HCT116 (cell line): ENCODE results near the gene KRTAP17-1.

Experiments used
- CEBPB ChIP-seq: IDR thresholded peaks from 2 replicates; pipeline ENCODE4 v1.6.1; 2012; ENCODE audit warnings: low read depth
- EZH2 ChIP-seq: fragments of 200-600 bp; sonication (generic); IDR thresholded peaks from 2 replicates; pipeline ENCODE4 v1.6.1; 2017; ENCODE audit warnings: antibody characterized with exemption, mixed run types
- EZH2phosphoT487 ChIP-seq: fragments of 200-600 bp; IDR thresholded peaks from 2 replicates; pipeline ENCODE4 v1.6.1; 2018; ENCODE audit warnings: antibody characterized with exemption, borderline replicate concordance
- POLR2A ChIP-seq: IDR thresholded peaks from 2 replicates; pipeline ENCODE4 v1.7.0; 2011; ENCODE audit warnings: borderline replicate concordance; ENCODE audit not compliant: insufficient read depth, insufficient read length; ENCODE audit errors: extremely low read depth
- POLR2AphosphoS5 ChIP-seq: IDR thresholded peaks from 2 replicates; pipeline ENCODE4 v1.6.1; 2011; ENCODE audit warnings: mild to moderate bottlenecking, low read depth, low read length, moderate library complexity
- SP1 ChIP-seq: IDR thresholded peaks from 2 replicates; pipeline ENCODE4 v1.6.1; 2012; ENCODE audit warnings: low read depth
- YY1 ChIP-seq: IDR thresholded peaks from 2 replicates; pipeline ENCODE4 v1.6.1; 2011; ENCODE audit warnings: low read length, low read depth, moderate library complexity, mild to moderate bottlenecking; ENCODE audit not compliant: insufficient replicate concordance; ENCODE audit errors: extremely low read depth
- TF ChIP-seq, protein P1 (sequence below), 3 experiments: fragments of 200-600 bp in 1 of 3; sonication (generic) in 1 of 3; IDR thresholded peaks in 2 of 3; conservative IDR thresholded peaks in 1 of 3; 2 replicates each; pipeline ENCODE4 v1.5.1; 2012 to 2017; ENCODE audit warnings: low read depth in 2 of 3, low read length in 2 of 3, antibody characterized with exemption in 1 of 3, borderline replicate concordance in 1 of 3, control low read depth in 1 of 3, mild to moderate bottlenecking in 1 of 3, mixed read lengths in 1 of 3, mixed run types in 1 of 3, moderate library complexity in 1 of 3; ENCODE audit not compliant: insufficient read depth in 1 of 3
- TF ChIP-seq, protein P2 (sequence below): IDR thresholded peaks from 2 replicates; pipeline ENCODE4 v1.6.1; 2012; ENCODE audit warnings: low read depth
- TF ChIP-seq, protein P3 (sequence below): IDR thresholded peaks from 2 replicates; pipeline ENCODE4 v1.6.1; 2012

GRCh38 chr17:41331606-41332005 lies 16.1 kb upstream of the KRTAP17-1 start:
- TF ChIP-seq POLR2A (no peak), EZH2 (no peak), EZH2phosphoT487 (no peak), SP1 (no peak), POLR2AphosphoS5 (no peak), YY1 (no peak), CEBPB (no peak)
- TF ChIP-seq, protein P1, sequence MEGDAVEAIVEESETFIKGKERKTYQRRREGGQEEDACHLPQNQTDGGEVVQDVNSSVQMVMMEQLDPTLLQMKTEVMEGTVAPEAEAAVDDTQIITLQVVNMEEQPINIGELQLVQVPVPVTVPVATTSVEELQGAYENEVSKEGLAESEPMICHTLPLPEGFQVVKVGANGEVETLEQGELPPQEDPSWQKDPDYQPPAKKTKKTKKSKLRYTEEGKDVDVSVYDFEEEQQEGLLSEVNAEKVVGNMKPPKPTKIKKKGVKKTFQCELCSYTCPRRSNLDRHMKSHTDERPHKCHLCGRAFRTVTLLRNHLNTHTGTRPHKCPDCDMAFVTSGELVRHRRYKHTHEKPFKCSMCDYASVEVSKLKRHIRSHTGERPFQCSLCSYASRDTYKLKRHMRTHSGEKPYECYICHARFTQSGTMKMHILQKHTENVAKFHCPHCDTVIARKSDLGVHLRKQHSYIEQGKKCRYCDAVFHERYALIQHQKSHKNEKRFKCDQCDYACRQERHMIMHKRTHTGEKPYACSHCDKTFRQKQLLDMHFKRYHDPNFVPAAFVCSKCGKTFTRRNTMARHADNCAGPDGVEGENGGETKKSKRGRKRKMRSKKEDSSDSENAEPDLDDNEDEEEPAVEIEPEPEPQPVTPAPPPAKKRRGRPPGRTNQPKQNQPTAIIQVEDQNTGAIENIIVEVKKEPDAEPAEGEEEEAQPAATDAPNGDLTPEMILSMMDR (IDR thresholded peaks at IDR 0.05 in 2 of 3, conservative IDR thresholded peaks at IDR 0.05 in 1 of 3; ENCODE audit: borderline replicate concordance in 1 of 3, insufficient read depth in 1 of 3, low read depth in 2 of 3, low read length in 2 of 3): no peak
- TF ChIP-seq, protein P2, sequence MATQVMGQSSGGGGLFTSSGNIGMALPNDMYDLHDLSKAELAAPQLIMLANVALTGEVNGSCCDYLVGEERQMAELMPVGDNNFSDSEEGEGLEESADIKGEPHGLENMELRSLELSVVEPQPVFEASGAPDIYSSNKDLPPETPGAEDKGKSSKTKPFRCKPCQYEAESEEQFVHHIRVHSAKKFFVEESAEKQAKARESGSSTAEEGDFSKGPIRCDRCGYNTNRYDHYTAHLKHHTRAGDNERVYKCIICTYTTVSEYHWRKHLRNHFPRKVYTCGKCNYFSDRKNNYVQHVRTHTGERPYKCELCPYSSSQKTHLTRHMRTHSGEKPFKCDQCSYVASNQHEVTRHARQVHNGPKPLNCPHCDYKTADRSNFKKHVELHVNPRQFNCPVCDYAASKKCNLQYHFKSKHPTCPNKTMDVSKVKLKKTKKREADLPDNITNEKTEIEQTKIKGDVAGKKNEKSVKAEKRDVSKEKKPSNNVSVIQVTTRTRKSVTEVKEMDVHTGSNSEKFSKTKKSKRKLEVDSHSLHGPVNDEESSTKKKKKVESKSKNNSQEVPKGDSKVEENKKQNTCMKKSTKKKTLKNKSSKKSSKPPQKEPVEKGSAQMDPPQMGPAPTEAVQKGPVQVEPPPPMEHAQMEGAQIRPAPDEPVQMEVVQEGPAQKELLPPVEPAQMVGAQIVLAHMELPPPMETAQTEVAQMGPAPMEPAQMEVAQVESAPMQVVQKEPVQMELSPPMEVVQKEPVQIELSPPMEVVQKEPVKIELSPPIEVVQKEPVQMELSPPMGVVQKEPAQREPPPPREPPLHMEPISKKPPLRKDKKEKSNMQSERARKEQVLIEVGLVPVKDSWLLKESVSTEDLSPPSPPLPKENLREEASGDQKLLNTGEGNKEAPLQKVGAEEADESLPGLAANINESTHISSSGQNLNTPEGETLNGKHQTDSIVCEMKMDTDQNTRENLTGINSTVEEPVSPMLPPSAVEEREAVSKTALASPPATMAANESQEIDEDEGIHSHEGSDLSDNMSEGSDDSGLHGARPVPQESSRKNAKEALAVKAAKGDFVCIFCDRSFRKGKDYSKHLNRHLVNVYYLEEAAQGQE: no peak
- TF ChIP-seq, protein P3, sequence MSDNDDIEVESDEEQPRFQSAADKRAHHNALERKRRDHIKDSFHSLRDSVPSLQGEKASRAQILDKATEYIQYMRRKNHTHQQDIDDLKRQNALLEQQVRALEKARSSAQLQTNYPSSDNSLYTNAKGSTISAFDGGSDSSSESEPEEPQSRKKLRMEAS: no peak
